ENCODE data around the gene TST.

TST gene

GRCh38 chr22:37039466-37039865, 20.2 kb upstream of the TST start:
- H3K4me3 ChIP-seq (ENCODE audit: low read length), result no peak overlapping the region
- TF ChIP-seq CTCF (IDR thresholded peaks at IDR 0.05; ENCODE audit: insufficient read depth, low read depth, low read length, missing control alignments), result no peak
- DNase-seq (ENCODE audit: low read depth), result no peak

GRCh38 chr22:37037669-37038068, 18.4 kb upstream of the TST start:
- H3K4me3 ChIP-seq (ENCODE audit: low read length), result no peak overlapping the region
- no peak for DNase-seq (ENCODE audit: low read depth)
- no peak for TF ChIP-seq CTCF (IDR thresholded peaks at IDR 0.05; ENCODE audit: insufficient read depth, low read depth, low read length, missing control alignments)

- DNase-seq (ENCODE audit: low read depth), result no peak
- TF ChIP-seq CTCF (IDR thresholded peaks at IDR 0.05; ENCODE audit: insufficient read depth, low read depth, low read length, missing control alignments), result no peak
- no peak overlapping the region for H3K4me3 ChIP-seq (ENCODE audit: low read length)
Observed at GRCh38 chr22:37036655-37037377, 17.6 kb upstream of the TST start.

- no peak for TF ChIP-seq CTCF (IDR thresholded peaks at IDR 0.05; ENCODE audit: insufficient read depth, low read depth, low read length, missing control alignments)
- no peak for DNase-seq (ENCODE audit: low read depth)
- H3K4me3 ChIP-seq (ENCODE audit: low read length), result no peak overlapping the region
Observed at GRCh38 chr22:37033605-37034430, 14.6 kb upstream of the TST start.

GRCh38 chr22:37032535-37033460, 13.6 kb upstream of the TST start:
- no peak overlapping the region for H3K4me3 ChIP-seq (ENCODE audit: low read length)
- no peak for TF ChIP-seq CTCF (IDR thresholded peaks at IDR 0.05; ENCODE audit: insufficient read depth, low read depth, low read length, missing control alignments)
- DNase-seq (ENCODE audit: low read depth), result peak; percentile 96

- TF ChIP-seq CTCF (IDR thresholded peaks at IDR 0.05; ENCODE audit: insufficient read depth, low read depth, low read length, missing control alignments), result no peak
- H3K4me3 ChIP-seq (ENCODE audit: low read length), result no peak overlapping the region
- DNase-seq (ENCODE audit: low read depth), result peak; percentile 48
Observed at GRCh38 chr22:37032134-37032534, 12.9 kb upstream of the TST start.
